A549 (cell line): Measurements from ENCODE around the gene MYL12A. TPM values are rescaled to one million over a fixed set of nuclear protein-coding genes. Genes with fewer than 3 reads are reported as not detected.

Source experiments
- ATAC-seq, 2 experiments: fragments of 200-7000 bp in 1 of 2; fragments of >200 bp in 1 of 2; cut with Nextera tagmentation in 1 of 2; cut with Tn5 transposase in 1 of 2; 3 replicates each; pipeline versions ENCODE4 v1.8.0 to v1.9.1; 2018 to 2020; ENCODE audit warnings: mild to moderate bottlenecking in 1 of 2, moderate library complexity in 1 of 2
- CTCF ChIA-PET: fragments of 300-600 bp; sonication (Branson Sonifier 250); formaldehyde crosslinking; extraction: SDS; loops from one replicate; lab custom pipeline; 2021; ENCODE audit warnings: antibody characterized with exemption, inconsistent platforms; lab: Yijun Ruan, JAX
- POLR2A ChIA-PET: fragments of 350-600 bp; formaldehyde crosslinking; extraction: SDS; loops from one replicate; lab custom pipeline; 2021; ENCODE audit warnings: antibody characterized with exemption, inconsistent platforms; lab: Yijun Ruan, JAX
- DNase-seq, 2 experiments: peaks; one replicate each; pipeline versions ENCODE4 v3.0.0 to v3.0.0-alpha.2; 2011 to 2016; ENCODE audit warnings: low read depth in 1 of 2, low spot score in 1 of 2
- FAIRE-seq: peaks from 2 replicates; lab custom pipeline; 2011; peaks lifted over from hg19 to GRCh38; lab: Jason Lieb, UNC
- H3K27ac ChIP-seq, 2 experiments: fragments of >200 bp; sonication (Bioruptor Twin); formaldehyde crosslinking; 3 replicates each; pipeline ENCODE4 v1.5.1; 2016 to 2017
- H3K4me1 ChIP-seq: fragments of >200 bp; sonication (Bioruptor Twin); formaldehyde crosslinking; 3 replicates; pipeline ENCODE4 v1.6.1; 2016
- H3K4me2 ChIP-seq: fragments of >200 bp; sonication (Bioruptor Twin); formaldehyde crosslinking; 3 replicates; pipeline ENCODE4 v1.6.1; 2016
- H3K4me3 ChIP-seq: fragments of >200 bp; sonication (Bioruptor Twin); formaldehyde crosslinking; 3 replicates; pipeline ENCODE4 v1.5.1; 2016
- H3K9me3 ChIP-seq: fragments of >200 bp; sonication (Bioruptor Twin); formaldehyde crosslinking; 3 replicates; pipeline ENCODE4 v1.6.1; 2016
- CHD4 ChIP-seq: fragments of 200-600 bp; sonication (generic); IDR thresholded peaks from 2 replicates; pipeline ENCODE4 v1.6.1; 2016; ENCODE audit warnings: antibody characterized with exemption, mild to moderate bottlenecking, borderline replicate concordance
- CTCF ChIP-seq: fragments of >200 bp; sonication (Bioruptor Twin); formaldehyde crosslinking; IDR thresholded peaks from 3 replicates; pipeline ENCODE4 v1.5.1; 2016
- EHMT2 ChIP-seq: fragments of 200-600 bp; sonication (generic); IDR thresholded peaks from 2 replicates; pipeline ENCODE4 v1.6.1; 2016; ENCODE audit warnings: antibody characterized with exemption, low read depth, mild to moderate bottlenecking, moderate library complexity
- FOSL2 ChIP-seq, 2 experiments: fragments of 450-650 bp in 1 of 2; fragments of >200 bp in 1 of 2; sonication (Bioruptor Twin) in 1 of 2; formaldehyde crosslinking; IDR thresholded peaks; 2 replicates each; pipeline versions ENCODE4 v1.5.0 to v1.6.1; 2016 to 2020; ENCODE audit warnings: mild to moderate bottlenecking in 1 of 2, moderate library complexity in 1 of 2
- FOXS1 ChIP-seq: fragments of 250-450 bp; sonication (Bioruptor Pico); IDR thresholded peaks from 2 replicates; pipeline ENCODE4 v1.5.0; 2020; ENCODE audit warnings: mild to moderate bottlenecking, moderate library complexity
- GATA3 ChIP-seq: IDR thresholded peaks from 2 replicates; pipeline ENCODE4 v1.6.1; 2012; ENCODE audit warnings: borderline replicate concordance
- HES2 ChIP-seq: fragments of >200 bp; sonication (Bioruptor Twin); formaldehyde crosslinking; IDR thresholded peaks from 2 replicates; pipeline ENCODE4 v1.6.1; 2016
- MAFK ChIP-seq: fragments of 450-650 bp; IDR thresholded peaks from 2 replicates; pipeline ENCODE4 v1.6.1; 2014; ENCODE audit not compliant: partially characterized antibody
- POLR2A ChIP-seq: IDR thresholded peaks from 2 replicates; pipeline ENCODE4 v1.6.1; 2012; ENCODE audit warnings: mild to moderate bottlenecking, low read length
- RFX5 ChIP-seq: fragments of 450-650 bp; IDR thresholded peaks from 2 replicates; pipeline ENCODE4 v1.7.1; 2014; ENCODE audit warnings: antibody characterized with exemption, mild to moderate bottlenecking, moderate library complexity
- TP53 ChIP-seq: fragments of 250-450 bp; sonication (Bioruptor Pico); IDR thresholded peaks from 2 replicates; pipeline ENCODE4 v1.5.0; 2021; ENCODE audit warnings: mild to moderate bottlenecking, moderate library complexity
- WGBS: methylation state at CpG from one replicate; pipeline ENCODE4 v1.1.6; 2017; ENCODE audit errors: missing lambda C conversion rate; 5-methylcytosine and 5-hydroxymethylcytosine counted together
- polyA plus RNA-seq, 4 experiments: library from polyadenylated mRNA; depleted of rRNA in 3 of 4; stranded (reverse); fragments of >200 nt; fragmentation: RNase III in 1 of 4; extraction: RNeasy Plus Mini Kit Qiagen cat#74134 plus additional on column Dnase treatment in 1 of 4; gene quantifications; 2 replicates in 3 of 4; 3 replicates in 1 of 4; pipeline ENCODE4 v1.2.3, GENCODE V29; 2011 to 2017
- TF ChIP-seq, protein P1 (sequence below): fragments of >200 bp; sonication (Bioruptor Twin); formaldehyde crosslinking; IDR thresholded peaks from 3 replicates; pipeline ENCODE4 v1.6.1; 2016

MYL12A gene
- polyA plus RNA-seq, 2 of the 4 experiments (the other 2 are of a cell fraction) = 510 to 514 TPM

DNA sequence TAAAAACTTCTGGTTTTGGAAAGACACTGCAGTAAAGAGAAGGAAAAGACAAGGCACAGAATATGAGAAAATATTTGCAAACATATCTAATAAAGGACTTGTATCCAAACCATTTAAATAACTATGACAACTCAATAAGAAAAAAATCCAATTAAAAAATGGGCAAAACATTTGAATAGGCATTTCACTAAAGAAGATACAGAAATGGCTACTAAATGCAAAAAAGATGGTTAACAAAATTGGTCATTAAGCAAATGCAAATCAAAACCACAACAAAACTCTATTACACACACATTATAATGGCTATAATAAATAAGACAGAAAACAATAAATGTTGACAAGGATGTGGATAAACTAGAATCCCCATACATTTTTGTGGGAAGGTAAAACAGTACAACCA is 42.4 kb upstream of the MYL12A start (continued):
- TF ChIP-seq EHMT2 (no peak), HES2 (no peak), TP53 (no peak)
- TF ChIP-seq, protein P1, sequence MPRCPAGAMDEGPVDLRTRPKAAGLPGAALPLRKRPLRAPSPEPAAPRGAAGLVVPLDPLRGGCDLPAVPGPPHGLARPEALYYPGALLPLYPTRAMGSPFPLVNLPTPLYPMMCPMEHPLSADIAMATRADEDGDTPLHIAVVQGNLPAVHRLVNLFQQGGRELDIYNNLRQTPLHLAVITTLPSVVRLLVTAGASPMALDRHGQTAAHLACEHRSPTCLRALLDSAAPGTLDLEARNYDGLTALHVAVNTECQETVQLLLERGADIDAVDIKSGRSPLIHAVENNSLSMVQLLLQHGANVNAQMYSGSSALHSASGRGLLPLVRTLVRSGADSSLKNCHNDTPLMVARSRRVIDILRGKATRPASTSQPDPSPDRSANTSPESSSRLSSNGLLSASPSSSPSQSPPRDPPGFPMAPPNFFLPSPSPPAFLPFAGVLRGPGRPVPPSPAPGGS = no peak

GRCh38 chr18:3207565-3207964 is 40.0 kb upstream of the MYL12A start:
- TF ChIP-seq FOSL2 (IDR thresholded peaks at IDR 0.05) (no peak), FOSL2 (CRISPR knock-in tag; IDR thresholded peaks at IDR 0.05) (peak; percentile 21; the same call in 1 of the 2 replicates), RFX5 (no peak), CTCF (no peak)
- Histone ChIP-seq H3K4me1 (peaks cover 36% of the 10 kb centered on the region), H3K9me3 (peaks cover 7% of the 10 kb centered on the region; the same call in 2 of the 3 replicates), H3K4me3 (no peak overlapping the region), H3K27ac (peak overlapping the region in 1 of 2 experiments; percentile 21; a peak in 1 of 6 replicates), H3K4me2 (0 out of 3 replicates have a peak overlapping the region, but pooled peaks have one; percentile 2)
- DNase-seq = peak; percentile 18 to 22
- peak; percentile 85 to 89 for ATAC-seq
- POLR2A ChIA-PET = no interaction called here
- 29% methylated on average over 2 of the region's 2 CpGs for WGBS
- no peak for FAIRE-seq
- CTCF ChIA-PET = no interaction called here

GRCh38 chr18:3209859-3210569 is 37.6 kb upstream of the MYL12A start:
- CTCF ChIA-PET = interaction anchor here (1.7 kb wide), 1 partner anchor 58 kb away, joined by 7 read pairs; no protein-coding TSS in a partner anchor
- 34% methylated on average over 4 of the region's 4 CpGs for WGBS
- no peak for TF ChIP-seq POLR2A
- TF ChIP-seq MAFK = peak; percentile 29
- no peak for TF ChIP-seq FOSL2 (IDR thresholded peaks at IDR 0.05)
- peak; percentile 20; the same call in 1 of the 2 replicates for TF ChIP-seq FOSL2 (CRISPR knock-in tag; IDR thresholded peaks at IDR 0.05)
- TF ChIP-seq FOXS1 (CRISPR knock-in tag) = no peak
- TF ChIP-seq, all 56 proteins: peak for 2
- FAIRE-seq (no peak), ATAC-seq (no peak), DNase-seq (peak in 1 of 2 experiments; percentile 7)
- POLR2A ChIA-PET = no interaction called here
- H3K4me1 ChIP-seq = peaks cover 38% of the 10 kb centered on the region
- no peak overlapping the region for H3K4me3 ChIP-seq
- H3K27ac ChIP-seq = peak overlapping the region in 1 of 2 experiments; percentile 11; a peak in 2 of 6 replicates
- H3K4me2 ChIP-seq = peak overlapping the region; percentile 31
- H3K9me3 ChIP-seq = no peaks in the 10 kb centered on the region

DNA sequence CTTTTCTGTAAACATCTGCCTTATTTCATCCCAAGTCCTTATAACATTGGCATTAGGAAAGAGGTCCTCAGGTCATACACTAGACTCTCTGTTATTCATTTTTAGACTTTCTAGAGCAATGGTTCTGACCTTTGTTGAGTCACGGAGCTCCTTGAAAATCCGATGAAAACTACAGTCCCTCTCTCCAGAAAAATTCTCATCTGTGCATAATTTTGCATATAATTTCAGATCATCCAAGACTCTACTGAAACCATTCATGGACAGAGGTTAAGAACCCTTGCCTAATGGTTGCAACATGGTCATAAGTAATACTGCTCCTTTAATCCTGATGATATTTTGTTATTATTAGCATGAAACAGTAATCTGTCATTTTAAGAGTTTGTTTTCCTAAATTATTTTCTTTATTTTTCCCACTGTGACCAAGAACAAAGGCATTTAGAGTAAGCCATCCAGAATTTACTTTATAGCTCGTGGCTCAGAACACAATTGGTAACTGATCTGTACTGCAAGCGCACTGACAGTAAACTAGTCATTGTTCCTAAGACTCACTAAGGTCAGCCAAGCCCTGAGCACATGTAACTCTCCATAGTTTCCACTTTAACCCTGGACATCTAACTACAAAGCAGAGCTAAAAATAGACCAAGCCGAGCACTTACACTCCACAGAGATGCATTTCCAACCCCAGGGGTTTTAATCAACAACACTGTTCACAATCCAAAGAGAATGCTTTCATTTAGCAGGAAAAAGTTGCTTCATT is 36.2 kb upstream of the MYL12A start:
- ChIA-PET POLR2A (no interaction called here), CTCF (interaction anchor here (1.0 to 1.7 kb wide), 2 partner anchors 60 to 83 kb away, joined by 3 to 7 read pairs; no protein-coding TSS in a partner anchor)
- Histone ChIP-seq H3K4me1 (peaks cover 38% of the 10 kb centered on the region), H3K4me2 (peak overlapping the region; percentile 40), H3K27ac (0 out of 6 replicates have a peak overlapping the region, but pooled peaks of 1 of the 2 experiments have one; percentile 49), H3K4me3 (no peak overlapping the region), H3K9me3 (no peaks in the 10 kb centered on the region)
- WGBS = 50% methylated on average over 5 of the region's 5 CpGs
- no peak for ATAC-seq
- no peak for TF ChIP-seq CHD4
- no peak for TF ChIP-seq GATA3
- no peak for FAIRE-seq
- no peak for DNase-seq
